ENCODE measurements around the gene BRD9.

DNA sequence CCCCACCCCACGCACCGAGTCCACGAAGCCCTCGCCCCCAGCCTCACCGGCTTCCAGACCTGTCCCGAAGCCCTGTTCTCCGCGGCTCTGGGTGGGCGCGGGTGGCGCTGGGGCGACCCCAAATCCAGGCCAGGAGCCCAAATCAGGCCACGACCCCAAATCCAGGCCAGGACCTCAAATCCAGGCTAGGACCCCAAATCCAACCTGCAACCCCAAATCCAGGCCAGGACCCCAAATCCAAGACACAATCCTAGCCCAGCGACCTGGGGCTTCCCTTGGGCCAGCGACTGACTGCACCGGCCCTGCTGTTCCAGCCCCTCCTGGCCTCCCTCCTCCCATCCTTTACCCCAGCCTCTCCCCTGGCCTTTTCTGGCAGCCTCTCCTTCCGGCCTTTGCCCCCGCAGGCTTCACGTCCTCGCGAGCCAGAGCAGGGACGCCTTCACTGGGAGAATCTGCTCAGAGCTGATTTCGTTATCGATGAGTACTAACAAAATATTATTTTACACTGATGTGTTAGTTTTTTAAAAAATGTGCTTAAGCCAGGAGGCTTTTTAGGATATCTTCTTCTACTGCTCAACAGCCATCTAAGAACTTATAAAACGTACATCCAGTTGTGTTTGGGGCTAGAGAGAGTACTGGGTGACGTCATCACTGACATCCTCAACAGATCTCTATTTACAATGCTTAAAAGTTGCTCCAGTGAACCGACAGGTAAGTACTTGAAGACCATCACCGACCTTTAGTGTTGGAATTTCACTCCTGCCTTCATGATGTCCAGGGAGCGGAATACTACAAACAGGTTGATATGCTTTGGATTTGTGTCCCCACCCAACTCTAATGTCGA is 34.8 kb upstream of the BRD9 start:
- TF ChIP-seq FOXS1 (CRISPR knock-in tag; IDR thresholded peaks at IDR 0.05) (no peak), CHD2 (IDR thresholded peaks at IDR 0.05; ENCODE audit: low read length, partially characterized antibody) (no peak), CHD4 (IDR thresholded peaks at IDR 0.05; ENCODE audit: borderline replicate concordance) (no peak), BCL3 (IDR thresholded peaks at IDR 0.05) (no peak), RCOR1 (IDR thresholded peaks at IDR 0.05; ENCODE audit: low read depth, low read length) (no peak), SREBF2 (IDR thresholded peaks at IDR 0.05) (no peak), POLR2A (IDR thresholded peaks at IDR 0.05; ENCODE audit: low read length) (no peak), PHF8 (IDR thresholded peaks at IDR 0.05; ENCODE audit: borderline replicate concordance, low read depth) (no peak), MYC (IDR thresholded peaks at IDR 0.05; ENCODE audit: borderline replicate concordance, low read length) (no peak)
- TF ChIP-seq, protein P1, sequence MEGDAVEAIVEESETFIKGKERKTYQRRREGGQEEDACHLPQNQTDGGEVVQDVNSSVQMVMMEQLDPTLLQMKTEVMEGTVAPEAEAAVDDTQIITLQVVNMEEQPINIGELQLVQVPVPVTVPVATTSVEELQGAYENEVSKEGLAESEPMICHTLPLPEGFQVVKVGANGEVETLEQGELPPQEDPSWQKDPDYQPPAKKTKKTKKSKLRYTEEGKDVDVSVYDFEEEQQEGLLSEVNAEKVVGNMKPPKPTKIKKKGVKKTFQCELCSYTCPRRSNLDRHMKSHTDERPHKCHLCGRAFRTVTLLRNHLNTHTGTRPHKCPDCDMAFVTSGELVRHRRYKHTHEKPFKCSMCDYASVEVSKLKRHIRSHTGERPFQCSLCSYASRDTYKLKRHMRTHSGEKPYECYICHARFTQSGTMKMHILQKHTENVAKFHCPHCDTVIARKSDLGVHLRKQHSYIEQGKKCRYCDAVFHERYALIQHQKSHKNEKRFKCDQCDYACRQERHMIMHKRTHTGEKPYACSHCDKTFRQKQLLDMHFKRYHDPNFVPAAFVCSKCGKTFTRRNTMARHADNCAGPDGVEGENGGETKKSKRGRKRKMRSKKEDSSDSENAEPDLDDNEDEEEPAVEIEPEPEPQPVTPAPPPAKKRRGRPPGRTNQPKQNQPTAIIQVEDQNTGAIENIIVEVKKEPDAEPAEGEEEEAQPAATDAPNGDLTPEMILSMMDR (IDR thresholded peaks at IDR 0.05), result no peak
- TF ChIP-seq, protein P2, sequence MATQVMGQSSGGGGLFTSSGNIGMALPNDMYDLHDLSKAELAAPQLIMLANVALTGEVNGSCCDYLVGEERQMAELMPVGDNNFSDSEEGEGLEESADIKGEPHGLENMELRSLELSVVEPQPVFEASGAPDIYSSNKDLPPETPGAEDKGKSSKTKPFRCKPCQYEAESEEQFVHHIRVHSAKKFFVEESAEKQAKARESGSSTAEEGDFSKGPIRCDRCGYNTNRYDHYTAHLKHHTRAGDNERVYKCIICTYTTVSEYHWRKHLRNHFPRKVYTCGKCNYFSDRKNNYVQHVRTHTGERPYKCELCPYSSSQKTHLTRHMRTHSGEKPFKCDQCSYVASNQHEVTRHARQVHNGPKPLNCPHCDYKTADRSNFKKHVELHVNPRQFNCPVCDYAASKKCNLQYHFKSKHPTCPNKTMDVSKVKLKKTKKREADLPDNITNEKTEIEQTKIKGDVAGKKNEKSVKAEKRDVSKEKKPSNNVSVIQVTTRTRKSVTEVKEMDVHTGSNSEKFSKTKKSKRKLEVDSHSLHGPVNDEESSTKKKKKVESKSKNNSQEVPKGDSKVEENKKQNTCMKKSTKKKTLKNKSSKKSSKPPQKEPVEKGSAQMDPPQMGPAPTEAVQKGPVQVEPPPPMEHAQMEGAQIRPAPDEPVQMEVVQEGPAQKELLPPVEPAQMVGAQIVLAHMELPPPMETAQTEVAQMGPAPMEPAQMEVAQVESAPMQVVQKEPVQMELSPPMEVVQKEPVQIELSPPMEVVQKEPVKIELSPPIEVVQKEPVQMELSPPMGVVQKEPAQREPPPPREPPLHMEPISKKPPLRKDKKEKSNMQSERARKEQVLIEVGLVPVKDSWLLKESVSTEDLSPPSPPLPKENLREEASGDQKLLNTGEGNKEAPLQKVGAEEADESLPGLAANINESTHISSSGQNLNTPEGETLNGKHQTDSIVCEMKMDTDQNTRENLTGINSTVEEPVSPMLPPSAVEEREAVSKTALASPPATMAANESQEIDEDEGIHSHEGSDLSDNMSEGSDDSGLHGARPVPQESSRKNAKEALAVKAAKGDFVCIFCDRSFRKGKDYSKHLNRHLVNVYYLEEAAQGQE (IDR thresholded peaks at IDR 0.05), result no peak
